ENCODE results near the gene HCK. TPM values are rescaled to one million over a fixed set of nuclear protein-coding genes. Genes with fewer than 3 reads are reported as not detected.

Gene HCK
- total and polyA plus RNA-seq, 2 donors (not counting 1 experiment from before 2014, with no cell fraction given) = not detected

- Histone ChIP-seq H3K4me1 (ENCODE audit: control insufficient read depth, extremely low read depth, insufficient read depth, low read length) (no peaks in the 10 kb centered on the region), H2AFZ (ENCODE audit: low read length) (no peak overlapping the region), H3K36me3 (ENCODE audit: control insufficient read depth, insufficient read depth, low read length) (no peaks in the 10 kb centered on the region), H3K27ac (ENCODE audit: insufficient read depth, low read length) (no peak overlapping the region), H3K27me3 (ENCODE audit: control insufficient read depth, insufficient read depth, low read length) (no peaks in the 10 kb centered on the region), H3K9ac (ENCODE audit: insufficient read depth, low read length) (no peak overlapping the region), H3K79me2 (ENCODE audit: control insufficient read depth, insufficient read depth, low read length) (peaks cover 20% of the 10 kb centered on the region), H3K4me3 (replicated peaks in 1 of 4; ENCODE audit: control extremely low read depth in 1 of 4, insufficient read depth in 1 of 4, low read depth in 3 of 4, low read length in 4 of 4) (no peak overlapping the region), H4K20me1 (ENCODE audit: control insufficient read depth, extremely low read depth, insufficient read depth, low read length) (no peaks in the 10 kb centered on the region), H3K4me2 (ENCODE audit: extremely low read depth, insufficient read depth, low read length) (no peak overlapping the region), H3K9me3 (ENCODE audit: control insufficient read depth, insufficient read depth, low read depth, low read length) (no peaks in the 10 kb centered on the region)
- TF ChIP-seq EZH2 (IDR thresholded peaks at IDR 0.05; ENCODE audit: low read length, missing control alignments) = no peak
- no peak for DNase-seq (ENCODE audit: low read depth in 2 of 2)
Measured at GRCh38 chr20:32130352-32130751, 78.3 kb downstream of the HCK start.

- H3K9me3 ChIP-seq (ENCODE audit: control insufficient read depth, insufficient read depth, low read depth, low read length) = no peaks in the 10 kb centered on the region
- H2AFZ ChIP-seq (ENCODE audit: low read length) = no peak overlapping the region
- peaks cover 20% of the 10 kb centered on the region for H3K79me2 ChIP-seq (ENCODE audit: control insufficient read depth, insufficient read depth, low read length)
- no peaks in the 10 kb centered on the region for H4K20me1 ChIP-seq (ENCODE audit: control insufficient read depth, extremely low read depth, insufficient read depth, low read length)
- no peak overlapping the region for H3K4me3 ChIP-seq (replicated peaks in 1 of 4; ENCODE audit: control extremely low read depth in 1 of 4, insufficient read depth in 1 of 4, low read depth in 3 of 4, low read length in 4 of 4)
- DNase-seq (ENCODE audit: low read depth in 2 of 2) = no peak
- H3K36me3 ChIP-seq (ENCODE audit: control insufficient read depth, insufficient read depth, low read length) = no peaks in the 10 kb centered on the region
- no peak overlapping the region for H3K27ac ChIP-seq (ENCODE audit: insufficient read depth, low read length)
- no peaks in the 10 kb centered on the region for H3K27me3 ChIP-seq (ENCODE audit: control insufficient read depth, insufficient read depth, low read length)
- no peaks in the 10 kb centered on the region for H3K4me1 ChIP-seq (ENCODE audit: control insufficient read depth, extremely low read depth, insufficient read depth, low read length)
- H3K4me2 ChIP-seq (ENCODE audit: extremely low read depth, insufficient read depth, low read length) = no peak overlapping the region
- H3K9ac ChIP-seq (ENCODE audit: insufficient read depth, low read length) = no peak overlapping the region
- no peak for TF ChIP-seq CTCF (conservative IDR thresholded peaks at IDR 0.05 in 1 of 2, IDR thresholded peaks at IDR 0.05 in 1 of 2; ENCODE audit: low read depth in 1 of 2, low read length in 2 of 2)
- TF ChIP-seq EZH2 (IDR thresholded peaks at IDR 0.05; ENCODE audit: low read length, missing control alignments) = no peak
Measured at GRCh38 chr20:32130965-32131364, 78.9 kb downstream of the HCK start.

- no peak overlapping the region for H3K4me2 ChIP-seq (ENCODE audit: extremely low read depth, insufficient read depth, low read length)
- H3K4me1 ChIP-seq (ENCODE audit: control insufficient read depth, extremely low read depth, insufficient read depth, low read length) = no peaks in the 10 kb centered on the region
- peaks cover 7% of the 10 kb centered on the region for H3K36me3 ChIP-seq (ENCODE audit: control insufficient read depth, insufficient read depth, low read length)
- no peaks in the 10 kb centered on the region for H3K9me3 ChIP-seq (ENCODE audit: control insufficient read depth, insufficient read depth, low read depth, low read length)
- no peak for TF ChIP-seq EZH2 (IDR thresholded peaks at IDR 0.05; ENCODE audit: low read length, missing control alignments)
- TF ChIP-seq CTCF (conservative IDR thresholded peaks at IDR 0.05 in 1 of 2, IDR thresholded peaks at IDR 0.05 in 1 of 2; ENCODE audit: low read depth in 1 of 2, low read length in 2 of 2) = no peak
- DNase-seq (ENCODE audit: low read depth in 2 of 2) = no peak
- H3K9ac ChIP-seq (ENCODE audit: insufficient read depth, low read length) = no peak overlapping the region
- H3K27me3 ChIP-seq (ENCODE audit: control insufficient read depth, insufficient read depth, low read length) = no peaks in the 10 kb centered on the region
- H3K27ac ChIP-seq (ENCODE audit: insufficient read depth, low read length) = no peak overlapping the region
- H2AFZ ChIP-seq (ENCODE audit: low read length) = no peak overlapping the region
- H4K20me1 ChIP-seq (ENCODE audit: control insufficient read depth, extremely low read depth, insufficient read depth, low read length) = no peaks in the 10 kb centered on the region
- no peak overlapping the region for H3K4me3 ChIP-seq (replicated peaks in 1 of 4; ENCODE audit: control extremely low read depth in 1 of 4, insufficient read depth in 1 of 4, low read depth in 3 of 4, low read length in 4 of 4)
- peaks cover 14% of the 10 kb centered on the region for H3K79me2 ChIP-seq (ENCODE audit: control insufficient read depth, insufficient read depth, low read length)
Measured at GRCh38 chr20:32132911-32133549, 81.0 kb downstream of the HCK start.
